WTC11 (cell line): ENCODE measurements around the gene IL23A. TPM values are rescaled to one million over a fixed set of nuclear protein-coding genes. Genes with fewer than 3 reads are reported as not detected.
"Not testable (repeated sequence)": the region's sequence is repeated elsewhere in the genome, so short reads cannot be mapped to it uniquely, and the experiment has no call there.

Experiments used
- ATAC-seq: fragments of 200-7000 bp; cut with Tn5 transposase; 2 replicates; pipeline ENCODE4 v1.10.0; 2021; ENCODE audit warnings: mild to moderate bottlenecking, moderate library complexity
- CTCF ChIA-PET: fragments of 300-600 bp; sonication (Branson Sonifier 250); formaldehyde crosslinking; loops from one replicate; lab custom pipeline; 2021; ENCODE audit warnings: antibody characterized with exemption; lab: Charles Lee
- POLR2A ChIA-PET: fragments of 350-600 bp; sonication (Branson Sonifier 250); formaldehyde crosslinking; loops from one replicate; lab custom pipeline; 2021; ENCODE audit warnings: antibody characterized with exemption; lab: Charles Lee
- DNase-seq: peaks from one replicate; pipeline ENCODE4 v3.0.0; 2021; ENCODE audit warnings: low spot score
- H3K27ac Mint-ChIP-seq: 2 replicates; pipeline ENCODE4 v1.8.0; 2021; ENCODE audit warnings: mixed read lengths
- H3K27me3 Mint-ChIP-seq: 2 replicates; pipeline ENCODE4 v1.8.0; 2021; ENCODE audit warnings: low read depth, mild to moderate bottlenecking, moderate library complexity, mixed read lengths
- H3K36me3 Mint-ChIP-seq: 2 replicates; pipeline ENCODE4 v1.8.0; 2021; ENCODE audit warnings: mixed read lengths
- H3K4me1 Mint-ChIP-seq: 2 replicates; pipeline ENCODE4 v1.8.0; 2022; ENCODE audit warnings: mixed read lengths
- H3K4me3 Mint-ChIP-seq: 2 replicates; pipeline ENCODE4 v1.8.0; 2021; ENCODE audit warnings: mild to moderate bottlenecking, moderate library complexity, mixed read lengths
- H3K9me3 Mint-ChIP-seq: 2 replicates; pipeline ENCODE4 v1.8.0; 2021; ENCODE audit warnings: mixed read lengths
- AR ChIP-seq: fragments of 250-450 bp; sonication (Bioruptor Pico); IDR thresholded peaks from 2 replicates; pipeline ENCODE4 v1.9.0; 2021; ENCODE audit warnings: mild to moderate bottlenecking
- ATF1 ChIP-seq: sonication (generic); formaldehyde crosslinking; IDR thresholded peaks from 2 replicates; pipeline ENCODE4 v1.8.1; 2023; ENCODE audit warnings: mild to moderate bottlenecking, moderate library complexity, missing genetic modification reagents
- ATF6 ChIP-seq: sonication (generic); formaldehyde crosslinking; IDR thresholded peaks from 2 replicates; pipeline ENCODE4 v1.8.1; 2023; ENCODE audit warnings: mild to moderate bottlenecking, missing genetic modification reagents
- CBFB ChIP-seq: sonication (generic); formaldehyde crosslinking; IDR thresholded peaks from 2 replicates; pipeline ENCODE4 v1.8.1; 2022; ENCODE audit warnings: mild to moderate bottlenecking, low read depth, missing genetic modification reagents
- CDX4 ChIP-seq: fragments of 250-450 bp; sonication (Bioruptor Pico); IDR thresholded peaks from 2 replicates; pipeline ENCODE4 v1.9.0; 2021; ENCODE audit warnings: moderate library complexity, mild to moderate bottlenecking, inconsistent platforms, borderline replicate concordance
- CREM ChIP-seq: sonication (generic); formaldehyde crosslinking; IDR thresholded peaks from 2 replicates; pipeline ENCODE4 v1.8.1; 2022; ENCODE audit warnings: mild to moderate bottlenecking, missing genetic modification reagents, moderate library complexity
- CTCF ChIP-seq: fragments of 200-600 bp; IDR thresholded peaks from 2 replicates; pipeline ENCODE4 v1.8.0; 2022; ENCODE audit warnings: antibody characterized with exemption
- FOXP4 ChIP-seq: sonication (generic); formaldehyde crosslinking; IDR thresholded peaks from 2 replicates; pipeline ENCODE4 v1.8.0; 2022; ENCODE audit warnings: mild to moderate bottlenecking, missing genetic modification reagents
- GABPB1 ChIP-seq: sonication (generic); formaldehyde crosslinking; IDR thresholded peaks from 2 replicates; pipeline ENCODE4 v1.8.1; 2023; ENCODE audit warnings: mild to moderate bottlenecking, missing genetic modification reagents
- KAT7 ChIP-seq: sonication (generic); formaldehyde crosslinking; IDR thresholded peaks from 2 replicates; pipeline ENCODE4 v1.8.1; 2023; ENCODE audit warnings: missing genetic modification reagents, mild to moderate bottlenecking, borderline replicate concordance
- MAX ChIP-seq: sonication (generic); formaldehyde crosslinking; IDR thresholded peaks from 2 replicates; pipeline ENCODE4 v1.8.0; 2022; ENCODE audit warnings: mild to moderate bottlenecking, missing genetic modification reagents
- MYBL2 ChIP-seq: sonication (generic); formaldehyde crosslinking; IDR thresholded peaks from 2 replicates; pipeline ENCODE4 v1.8.1; 2023; ENCODE audit warnings: mild to moderate bottlenecking, moderate library complexity, missing genetic modification reagents
- RELA ChIP-seq: sonication (generic); formaldehyde crosslinking; IDR thresholded peaks from 2 replicates; pipeline ENCODE4 v1.8.1; 2022; ENCODE audit warnings: missing genetic modification reagents, mild to moderate bottlenecking, borderline replicate concordance
- STAT6 ChIP-seq: sonication (generic); formaldehyde crosslinking; conservative IDR thresholded peaks from 2 replicates; pipeline ENCODE4 v1.8.1; 2023; ENCODE audit warnings: mild to moderate bottlenecking, low read depth, missing genetic modification reagents, moderate library complexity
- ZMAT4 ChIP-seq: fragments of 250-450 bp; sonication (Bioruptor Pico); IDR thresholded peaks from 2 replicates; pipeline ENCODE4 v1.9.0; 2021; ENCODE audit warnings: mild to moderate bottlenecking
- ZNF219 ChIP-seq: sonication (generic); formaldehyde crosslinking; IDR thresholded peaks from 2 replicates; pipeline ENCODE4 v1.8.0; 2023; ENCODE audit warnings: missing genetic modification reagents, mild to moderate bottlenecking, borderline replicate concordance
- total RNA-seq: library from RNA; stranded (reverse); gene quantifications from 3 replicates; pipeline ENCODE4 v1.2.3, GENCODE V29; 2021
- TF ChIP-seq, protein P1 (sequence below): sonication (generic); formaldehyde crosslinking; IDR thresholded peaks from 2 replicates; pipeline ENCODE4 v1.8.1; 2022; ENCODE audit warnings: low read depth, mild to moderate bottlenecking, moderate library complexity, missing genetic modification reagents, borderline replicate concordance

The IL23A gene
- total RNA-seq, 1 experiment from 2014 or later = 2.9 TPM

DNA sequence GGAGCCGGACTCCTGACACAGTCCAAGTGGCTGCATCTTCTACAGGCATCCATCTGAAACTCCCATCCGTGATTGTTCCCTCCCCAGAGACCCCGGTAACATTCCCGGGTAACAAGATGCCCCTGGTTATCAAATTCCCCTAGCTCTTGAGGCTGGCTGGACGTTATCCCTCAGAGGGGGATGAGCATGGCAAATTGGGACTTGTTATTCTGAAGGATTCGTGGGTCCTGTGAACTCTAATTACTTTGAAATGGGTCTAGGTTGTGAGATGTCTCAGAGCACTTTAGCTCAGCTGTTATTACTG is 4.2 kb upstream of the IL23A start:
- Mint-ChIP-seq H3K9me3 (no peaks in the 10 kb centered on the region), H3K4me1 (peaks cover 43% of the 10 kb centered on the region), H3K27me3 (no peaks in the 10 kb centered on the region), H3K4me3 (peak overlapping the region; percentile 87), H3K27ac (peak overlapping the region; percentile 98), H3K36me3 (no peaks in the 10 kb centered on the region)
- CTCF ChIA-PET = interaction anchor here (0.5 to 2.1 kb wide), 3 partner anchors 10 to 130 kb away, joined by 3 to 8 read pairs (median 4); partner anchors contain the start of gene STAT2
- POLR2A ChIA-PET = interaction anchor here (1.1 to 1.7 kb wide), 2 partner anchors 18 to 25 kb away, joined by 4 to 9 read pairs; partner anchors contain the start of genes CNPY2 and STAT2
- DNase-seq (no peak), ATAC-seq (no peak)
- TF ChIP-seq FOXP4 (CRISPR knock-in tag) (no peak), KAT7 (CRISPR knock-in tag) (no peak), ZMAT4 (CRISPR knock-in tag) (no peak), RELA (CRISPR knock-in tag) (no peak), ZNF219 (CRISPR knock-in tag) (no peak), ATF6 (CRISPR knock-in tag) (no peak), MAX (no peak), CBFB (no peak), STAT6 (no peak), ATF1 (CRISPR knock-in tag) (no peak), MYBL2 (CRISPR knock-in tag) (no peak), GABPB1 (CRISPR knock-in tag) (no peak), CTCF (no peak), CREM (no peak), AR (CRISPR knock-in tag) (no peak), CDX4 (no peak)
- TF ChIP-seq, protein P1, sequence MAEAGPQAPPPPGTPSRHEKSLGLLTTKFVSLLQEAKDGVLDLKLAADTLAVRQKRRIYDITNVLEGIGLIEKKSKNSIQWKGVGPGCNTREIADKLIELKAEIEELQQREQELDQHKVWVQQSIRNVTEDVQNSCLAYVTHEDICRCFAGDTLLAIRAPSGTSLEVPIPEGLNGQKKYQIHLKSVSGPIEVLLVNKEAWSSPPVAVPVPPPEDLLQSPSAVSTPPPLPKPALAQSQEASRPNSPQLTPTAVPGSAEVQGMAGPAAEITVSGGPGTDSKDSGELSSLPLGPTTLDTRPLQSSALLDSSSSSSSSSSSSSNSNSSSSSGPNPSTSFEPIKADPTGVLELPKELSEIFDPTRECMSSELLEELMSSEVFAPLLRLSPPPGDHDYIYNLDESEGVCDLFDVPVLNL (CRISPR knock-in tag) = no peak

GRCh38 chr12:56335527-56335926 is 3.2 kb upstream of the IL23A start:
- H3K27me3 Mint-ChIP-seq, H3K4me3 Mint-ChIP-seq, ATAC-seq, H3K27ac Mint-ChIP-seq, DNase-seq, H3K36me3 Mint-ChIP-seq, H3K9me3 Mint-ChIP-seq: not testable (repeated sequence)
- CTCF ChIA-PET = interaction anchor here (0.7 to 0.9 kb wide), 2 partner anchors 128 to 215 kb away, joined by 4 to 5 read pairs; no protein-coding TSS in a partner anchor
- POLR2A ChIA-PET = interaction anchor here (1.7 kb wide), 1 partner anchor 24 kb away, joined by 10 read pairs; the partner anchor contains the start of gene STAT2
- H3K4me1 Mint-ChIP-seq = peaks cover 45% of the 10 kb centered on the region
